HCT116 (cell line): ENCODE results near the gene WIPI1. TPM values are rescaled to one million over a fixed set of nuclear protein-coding genes. Genes with fewer than 3 reads are reported as not detected.

Source experiments
- ATAC-seq: fragments of 200-7000 bp; cut with Tn5 transposase; 2 replicates; pipeline ENCODE4 v1.9.1; 2020; ENCODE audit warnings: mild to moderate bottlenecking, moderate library complexity
- BruUV-seq: library from RNA; stranded (reverse); fragments of 400-500 nt; replicated peaks from 2 replicates; lab custom pipeline; 2021; lab: Mats Ljungman, UMichigan
- CTCF ChIA-PET: fragments of 300-600 bp; sonication (Branson Sonifier 250); formaldehyde crosslinking; loops from one replicate; lab custom pipeline; 2021; ENCODE audit warnings: antibody characterized with exemption; lab: Charles Lee
- POLR2A ChIA-PET: fragments of 300-600, 350-600 bp; sonication (Branson Sonifier 250); formaldehyde crosslinking; loops from one replicate; lab custom pipeline; 2021; ENCODE audit warnings: antibody characterized with exemption; lab: Charles Lee
- RAD21 ChIA-PET, 2 experiments: fragments of 300-600 bp; sonication (Branson Sonifier 250); formaldehyde crosslinking; loops; one replicate each; lab custom pipeline; 2023; ENCODE audit warnings: low total read pairs in 2 of 2; ENCODE audit not compliant: uncharacterized antibody in 2 of 2, unreplicated experiment in 2 of 2, low non-redundant PET in 1 of 2; lab: Charles Lee
- DNase-seq: peaks from one replicate; pipeline ENCODE4 v3.0.0-alpha.2; 2010; ENCODE audit warnings: low read depth, low spot score
- H2AFZ ChIP-seq: fragments of 200-600 bp; shearing (Covaris generic), sonication (generic); 2 replicates; pipeline ENCODE4 v1.6.1; 2017; ENCODE audit warnings: low read depth, mixed run types, mixed read lengths, antibody characterized with exemption, low read length; ENCODE audit not compliant: poor library complexity, severe bottlenecking
- H3K27ac ChIP-seq: 2 replicates; pipeline ENCODE4 v1.5.1; 2012; ENCODE audit warnings: low read depth, low read length
- H3K27me3 ChIP-seq: fragments of 200-600 bp; sonication (generic); 2 replicates; pipeline ENCODE4 v1.6.1; 2016; ENCODE audit warnings: mixed run types, low read length, mixed read lengths; ENCODE audit not compliant: insufficient read depth
- H3K36me3 ChIP-seq, 2 experiments: fragments of 200-500 bp in 1 of 2; fragments of 200-600 bp in 1 of 2; sonication (Bioruptor generic) in 1 of 2; sonication (generic) in 1 of 2; 2 replicates each; pipeline versions ENCODE4 v1.5.1 to v1.6.1; 2014 to 2016; ENCODE audit warnings: low read length in 2 of 2, inconsistent platforms in 1 of 2, mixed read lengths in 1 of 2, mixed run types in 1 of 2; ENCODE audit not compliant: insufficient read depth in 2 of 2, control insufficient read depth in 1 of 2
- H3K4me1 ChIP-seq, 2 experiments: fragments of 200-600 bp in 1 of 2; sonication (generic) in 1 of 2; 2 replicates each; pipeline versions ENCODE4 v1.5.1 to v1.6.1; 2012 to 2017; ENCODE audit warnings: low read length in 2 of 2, inconsistent platforms in 1 of 2, mild to moderate bottlenecking in 1 of 2, mixed read lengths in 1 of 2, mixed run types in 1 of 2, moderate library complexity in 1 of 2; ENCODE audit not compliant: insufficient read depth in 2 of 2, control insufficient read depth in 1 of 2
- H3K4me2 ChIP-seq: fragments of 200-600 bp; sonication (generic); 2 replicates; pipeline ENCODE4 v1.6.1; 2017; ENCODE audit warnings: mixed run types, low read length, mixed read lengths
- H3K4me3 ChIP-seq, 2 experiments: fragments of 200-600 bp in 1 of 2; sonication (generic) in 1 of 2; replicated peaks in 1 of 2; 2 replicates each; pipeline ENCODE4 v1.5.1; 2011 to 2016; ENCODE audit warnings: low read length in 2 of 2, control low read depth in 1 of 2, low read depth in 1 of 2, mild to moderate bottlenecking in 1 of 2, mixed read lengths in 1 of 2, mixed run types in 1 of 2
- H3K79me2 ChIP-seq: fragments of 200-600 bp; sonication (generic); 2 replicates; pipeline ENCODE4 v1.6.1; 2017; ENCODE audit warnings: mild to moderate bottlenecking, mixed run types, low read length, moderate library complexity, mixed read lengths; ENCODE audit not compliant: insufficient read depth
- H3K9ac ChIP-seq: fragments of 200-600 bp; sonication (generic); 2 replicates; pipeline ENCODE4 v1.6.1; 2016; ENCODE audit warnings: low read length, mixed read lengths
- H3K9me2 ChIP-seq: fragments of 200-600 bp; sonication (generic), shearing (Covaris generic); 2 replicates; pipeline ENCODE4 v1.6.1; 2017; ENCODE audit warnings: mixed run types, mild to moderate bottlenecking, moderate library complexity; ENCODE audit not compliant: insufficient read depth
- H3K9me3 ChIP-seq, 2 experiments: fragments of 200-500 bp in 1 of 2; fragments of 200-600 bp in 1 of 2; sonication (Bioruptor generic) in 1 of 2; sonication (generic) in 1 of 2; 2 replicates each; pipeline ENCODE4 v1.6.1; 2014 to 2017; ENCODE audit warnings: low read length in 2 of 2, mixed read lengths in 2 of 2, inconsistent platforms in 1 of 2, low read depth in 1 of 2, mild to moderate bottlenecking in 1 of 2, mixed run types in 1 of 2, moderate library complexity in 1 of 2; ENCODE audit not compliant: control insufficient read depth in 1 of 2, insufficient read depth in 1 of 2
- H4K20me1 ChIP-seq: fragments of 200-600 bp; sonication (generic), shearing (Covaris generic); 2 replicates; pipeline ENCODE4 v1.6.1; 2017; ENCODE audit warnings: mixed run types, mild to moderate bottlenecking, moderate library complexity; ENCODE audit not compliant: insufficient read depth
- CBX3 ChIP-seq: IDR thresholded peaks from 2 replicates; pipeline ENCODE4 v1.6.1; 2012; ENCODE audit warnings: low read depth
- CTCF ChIP-seq, 3 experiments: fragments of 200-600 bp in 1 of 3; sonication (generic) in 1 of 3; IDR thresholded peaks in 2 of 3; conservative IDR thresholded peaks in 1 of 3; 2 replicates each; pipeline ENCODE4 v1.5.1; 2012 to 2017; ENCODE audit warnings: low read depth in 2 of 3, low read length in 2 of 3, antibody characterized with exemption in 1 of 3, borderline replicate concordance in 1 of 3, control low read depth in 1 of 3, mild to moderate bottlenecking in 1 of 3, mixed read lengths in 1 of 3, mixed run types in 1 of 3, moderate library complexity in 1 of 3; ENCODE audit not compliant: insufficient read depth in 1 of 3
- EGR1 ChIP-seq: IDR thresholded peaks from 2 replicates; pipeline ENCODE4 v1.6.1; 2012; ENCODE audit warnings: low read depth
- EZH2 ChIP-seq: fragments of 200-600 bp; sonication (generic); IDR thresholded peaks from 2 replicates; pipeline ENCODE4 v1.6.1; 2017; ENCODE audit warnings: antibody characterized with exemption, mixed run types
- EZH2phosphoT487 ChIP-seq: fragments of 200-600 bp; IDR thresholded peaks from 2 replicates; pipeline ENCODE4 v1.6.1; 2018; ENCODE audit warnings: antibody characterized with exemption, borderline replicate concordance
- FOSL1 ChIP-seq: IDR thresholded peaks from 2 replicates; pipeline ENCODE4 v1.6.1; 2012; ENCODE audit warnings: low read depth
- REST ChIP-seq: IDR thresholded peaks from 2 replicates; pipeline ENCODE4 v1.6.1; 2012; ENCODE audit warnings: low read depth
- SIN3A ChIP-seq: IDR thresholded peaks from 2 replicates; pipeline ENCODE4 v1.6.1; 2012; ENCODE audit warnings: low read depth
- SRF ChIP-seq: IDR thresholded peaks from 2 replicates; pipeline ENCODE4 v1.6.1; 2012; ENCODE audit warnings: low read depth
- ZBTB33 ChIP-seq: IDR thresholded peaks from 2 replicates; pipeline ENCODE4 v1.6.1; 2011; ENCODE audit warnings: mild to moderate bottlenecking, low read length, moderate library complexity; ENCODE audit not compliant: insufficient replicate concordance; ENCODE audit errors: extremely low read depth
- ZFX ChIP-seq: fragments of 450-650 bp; IDR thresholded peaks from 2 replicates; pipeline ENCODE4 v1.6.1; 2017
- intact Hi-C: fragments of 100-400 bp; cut with micrococcal nuclease; formaldehyde crosslinking; loops from 2 replicates; pipeline ENCODE4 v1.10.0; 2022
- total RNA-seq: library from RNA; stranded (reverse); gene quantifications from one replicate; pipeline ENCODE4 v1.2.1, GENCODE V29; 2021; ENCODE audit not compliant: unreplicated experiment

The WIPI1 gene
- total RNA-seq, 1 experiment from 2014 or later: 21.5 TPM

GRCh38 chr17:68379692-68380677 lies 77.3 kb downstream of the WIPI1 start (continued):
- TF ChIP-seq ZBTB33: no peak
- TF ChIP-seq, all 23 proteins: peak for 0

- H3K9ac ChIP-seq: peak overlapping the region; percentile 58
- no peaks in the 10 kb centered on the region for H3K79me2 ChIP-seq
- no peaks in the 10 kb centered on the region for H3K36me3 ChIP-seq
- no peak for ATAC-seq
- H3K4me3 ChIP-seq: no peak overlapping the region
- H2AFZ ChIP-seq: no peak overlapping the region
- peak overlapping the region; percentile 96 for H3K27ac ChIP-seq
- intact Hi-C loops: no loop called here
- no peaks in the 10 kb centered on the region for H3K9me3 ChIP-seq
- RAD21 ChIA-PET: no interaction called here
- no peaks in the 10 kb centered on the region for H3K27me3 ChIP-seq
- H4K20me1 ChIP-seq: no peaks in the 10 kb centered on the region
- H3K4me2 ChIP-seq: peak overlapping the region; percentile 60
- TF ChIP-seq FOSL1 (no peak), ZFX (no peak), EZH2phosphoT487 (no peak), SRF (no peak), CTCF (IDR thresholded peaks at IDR 0.05 in 2 of 3, conservative IDR thresholded peaks at IDR 0.05 in 1 of 3; ENCODE audit: borderline replicate concordance in 1 of 3, insufficient read depth in 1 of 3, low read depth in 2 of 3, low read length in 2 of 3) (no peak), EZH2 (no peak), EGR1 (no peak), REST (no peak), CBX3 (no peak), ZBTB33 (no peak), SIN3A (no peak)
- H3K9me2 ChIP-seq: no peaks in the 10 kb centered on the region
- H3K4me1 ChIP-seq: peaks cover 73 to 77% of the 10 kb centered on the region in 2 experiments
- BruUV-seq: no TSS peak
- CTCF ChIA-PET: interaction anchor here (1.7 kb wide), 1 partner anchor 20 kb away, joined by 8 read pairs; no protein-coding TSS in a partner anchor
- no peak for DNase-seq
- POLR2A ChIA-PET: interaction anchor here (0.7 kb wide), 1 partner anchor 363 kb away, joined by 3 read pairs; no protein-coding TSS in a partner anchor
Observed at GRCh38 chr17:68379177-68379510, 78.2 kb downstream of the WIPI1 start.
